Naive thymus-derived CD4-positive, alpha-beta T cell (primary cell): ENCODE results near the gene ZNF791. TPM values are rescaled to one million over a fixed set of nuclear protein-coding genes. Genes with fewer than 3 reads are reported as not detected.

Source experiments
- polyA plus RNA-seq, 2 donors: library from polyadenylated mRNA; unstranded; fragments of 300-500 nt; fragmentation: Illumina TruSeq; gene quantifications; one replicate each; pipeline ENCODE4 v1.2.3, GENCODE V29; 2021
- total RNA-seq, 6 experiments: library from RNA in 5 of 6; stranded (reverse) in 5 of 6; gene quantifications; 1 replicate in 5 of 6; 2 replicates in 1 of 6; pipeline ENCODE4 v1.2.3 and lab custom pipeline; 2021 to 2026

Gene ZNF791
- total and polyA plus RNA-seq, 7 experiments from 2014 or later, result 12.6 to 53.3 (median 37.4) TPM

Other genes with a start within 250 kb of the ZNF791 start
- 1 to 10 TPM in 2 of 5 experiments, under 1 TPM in 3; 0.44 to 6.0 (median 0.58) TPM for gene ZNF442, start 245.2 kb upstream of the ZNF791 start, total RNA-seq
- gene ZNF442, start 245.2 kb upstream of the ZNF791 start, polyA plus RNA-seq, result 1 to 10 TPM; 1.1 TPM
- gene ZNF799, start 209.6 kb upstream of the ZNF791 start, total RNA-seq, result 1 to 10 TPM; 1.7 to 9.9 (median 4.4) TPM
- gene ZNF799, start 209.6 kb upstream of the ZNF791 start, polyA plus RNA-seq, result 1 to 10 TPM; 4.3 to 8.0 TPM
- gene ZNF443, start 169.9 kb upstream of the ZNF791 start, total RNA-seq, result 1 to 10 TPM; 3.0 to 9.1 (median 4.1) TPM
- gene ZNF443, start 169.9 kb upstream of the ZNF791 start, polyA plus RNA-seq, result 1 to 10 TPM; 1.6 to 3.9 TPM
- gene ZNF709, start 126.1 kb upstream of the ZNF791 start, total RNA-seq, result 1 to 10 TPM; 2.2 to 8.0 (median 5.3) TPM
- 1 to 10 TPM; 2.0 to 3.3 TPM for gene ZNF709, start 126.1 kb upstream of the ZNF791 start, polyA plus RNA-seq
- gene ZNF564, start 59.4 kb upstream of the ZNF791 start, total RNA-seq, result 10 to 100 TPM; 10.5 to 33.6 (median 19.0) TPM
- gene ZNF564, start 59.4 kb upstream of the ZNF791 start, polyA plus RNA-seq, result 10 to 100 TPM; 15.3 to 17.9 TPM
- gene ZNF490, start 107 bp upstream of the ZNF791 start, total RNA-seq, result 10 to 100 TPM; 10.3 to 14.9 (median 11.6) TPM
- 1 to 10 TPM; 4.6 to 5.3 TPM for gene ZNF490, start 107 bp upstream of the ZNF791 start, polyA plus RNA-seq
- 100 to 1,000 TPM; 105 to 215 (median 138) TPM for gene MAN2B1, start 55.8 kb downstream of the ZNF791 start, total RNA-seq
- 10 to 100 TPM; 40.6 to 59.5 TPM for gene MAN2B1, start 55.8 kb downstream of the ZNF791 start, polyA plus RNA-seq
- gene WDR83, start 55.9 kb downstream of the ZNF791 start, total RNA-seq, result 10 to 100 TPM in 3 of 5 experiments, 1 to 10 TPM in 2; 7.8 to 18.6 (median 14.7) TPM
- gene WDR83, start 55.9 kb downstream of the ZNF791 start, polyA plus RNA-seq, result 10 to 100 TPM; 13.9 to 20.6 TPM
- gene DHPS, start 71.0 kb downstream of the ZNF791 start, total RNA-seq, result 100 to 1,000 TPM; 125 to 223 (median 174) TPM
- gene DHPS, start 71.0 kb downstream of the ZNF791 start, polyA plus RNA-seq, result 100 to 1,000 TPM; 113 to 124 TPM
- gene GNG14, start 77.1 kb downstream of the ZNF791 start, total RNA-seq, result not detected
- not detected for gene GNG14, start 77.1 kb downstream of the ZNF791 start, polyA plus RNA-seq
- 1 to 10 TPM; 2.5 to 8.6 (median 4.3) TPM for gene FBXW9, start 85.7 kb downstream of the ZNF791 start, total RNA-seq
- 1 to 10 TPM; 4.9 to 8.5 TPM for gene FBXW9, start 85.7 kb downstream of the ZNF791 start, polyA plus RNA-seq
- 10 to 100 TPM; 53.5 to 78.7 (median 62.5) TPM for gene TNPO2, start 113.0 kb downstream of the ZNF791 start, total RNA-seq
- 1 to 10 TPM; 2.0 to 3.8 TPM for gene TNPO2, start 113.0 kb downstream of the ZNF791 start, polyA plus RNA-seq
- gene TRIR, start 123.8 kb downstream of the ZNF791 start, total RNA-seq, result 100 to 1,000 TPM; 175 to 225 (median 192) TPM
- 100 to 1,000 TPM; 177 to 216 TPM for gene TRIR, start 123.8 kb downstream of the ZNF791 start, polyA plus RNA-seq
- gene GET3, start 126.6 kb downstream of the ZNF791 start, total RNA-seq, result 10 to 100 TPM; 22.6 to 60.3 (median 27.0) TPM
- gene GET3, start 126.6 kb downstream of the ZNF791 start, polyA plus RNA-seq, result 10 to 100 TPM; 47.1 to 50.4 TPM
- gene BEST2, start 140.9 kb downstream of the ZNF791 start, total RNA-seq, result not detected
- gene BEST2, start 140.9 kb downstream of the ZNF791 start, polyA plus RNA-seq, result not detected
- gene HOOK2, start 164.6 kb downstream of the ZNF791 start, total RNA-seq, result 10 to 100 TPM; 16.6 to 37.5 (median 22.3) TPM
- 1 to 10 TPM; 4.0 to 5.3 TPM for gene HOOK2, start 164.6 kb downstream of the ZNF791 start, polyA plus RNA-seq
- gene JUNB, start 180.6 kb downstream of the ZNF791 start, total RNA-seq, result 1,000 to 10,000 TPM in 2 of 5 experiments, 100 to 1,000 TPM in 3; 107 to 2,198 (median 203) TPM
- 1,000 to 10,000 TPM in 1 of 2 donors, 100 to 1,000 TPM in 1; 690 to 1,125 TPM for gene JUNB, start 180.6 kb downstream of the ZNF791 start, polyA plus RNA-seq
- 100 to 1,000 TPM in 3 of 5 experiments, 10 to 100 TPM in 2; 75.1 to 297 (median 117) TPM for gene PRDX2, start 190.9 kb downstream of the ZNF791 start, total RNA-seq
- gene PRDX2, start 190.9 kb downstream of the ZNF791 start, polyA plus RNA-seq, result 100 to 1,000 TPM; 313 to 359 TPM
- 10 to 100 TPM in 1 of 5 experiments, 1 to 10 TPM in 2, under 1 TPM in 1, not detected in 1; 0.80 to 18.9 (median 2.1) TPM for gene THSD8, start 191.1 kb downstream of the ZNF791 start, total RNA-seq
- not detected for gene THSD8, start 191.1 kb downstream of the ZNF791 start, polyA plus RNA-seq
- 10 to 100 TPM in 2 of 5 experiments, 1 to 10 TPM in 3; 1.6 to 30.9 (median 9.3) TPM for gene RNASEH2A, start 195.7 kb downstream of the ZNF791 start, total RNA-seq
- gene RNASEH2A, start 195.7 kb downstream of the ZNF791 start, polyA plus RNA-seq, result 10 to 100 TPM; 20.3 to 20.4 TPM
- gene RTBDN, start 223.7 kb downstream of the ZNF791 start, total RNA-seq, result not detected
- not detected for gene RTBDN, start 223.7 kb downstream of the ZNF791 start, polyA plus RNA-seq
- under 1 TPM in 4 of 5 experiments, not detected in 1; 0.51 to 0.93 (median 0.71) TPM for gene MAST1, start 227.6 kb downstream of the ZNF791 start, total RNA-seq
- 1 to 10 TPM in 1 of 2 donors, under 1 TPM in 1; 0.70 to 3.5 TPM for gene MAST1, start 227.6 kb downstream of the ZNF791 start, polyA plus RNA-seq